Measurements from ENCODE around the gene OR10G7.

Gene OR10G7

DNA sequence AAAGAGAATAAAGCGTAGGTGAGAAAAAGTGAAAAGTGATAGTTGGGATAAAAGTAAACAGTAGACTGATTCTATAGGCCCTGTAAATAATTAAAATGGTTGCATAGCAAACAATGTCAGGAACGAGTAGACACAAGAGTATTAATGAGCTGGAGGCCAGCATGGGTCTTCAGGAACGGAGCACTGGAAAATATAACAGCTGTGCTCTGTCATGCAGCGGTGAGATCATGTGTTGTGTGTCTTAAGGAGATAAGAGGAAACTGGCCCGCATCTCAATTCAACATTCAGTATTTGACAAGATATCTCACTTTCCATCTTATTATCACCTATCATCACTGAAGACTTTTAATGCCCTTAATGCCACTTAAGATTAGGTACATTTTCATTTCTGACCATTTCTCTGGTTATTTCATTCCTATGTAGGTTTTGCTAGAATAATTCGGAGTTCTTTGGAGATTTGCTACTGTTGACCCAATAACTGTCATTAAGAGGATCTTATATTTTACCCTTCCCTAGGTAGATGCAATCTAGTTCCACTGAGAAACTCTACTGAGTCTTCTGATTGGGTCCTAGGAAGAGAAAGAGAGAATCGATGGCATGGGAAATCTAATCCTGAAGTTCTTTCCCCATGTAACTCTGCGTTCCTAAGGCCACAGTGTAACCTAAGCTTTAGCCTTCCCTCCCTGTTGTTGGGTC, 38.7 kb upstream of the OR10G7 start:
- H3K4me3 ChIP-seq (replicated peaks; ENCODE audit: low read depth, low read length): no peak overlapping the region
- peak; percentile 28 for DNase-seq (ENCODE audit: low read depth)
- TF ChIP-seq, protein P1, sequence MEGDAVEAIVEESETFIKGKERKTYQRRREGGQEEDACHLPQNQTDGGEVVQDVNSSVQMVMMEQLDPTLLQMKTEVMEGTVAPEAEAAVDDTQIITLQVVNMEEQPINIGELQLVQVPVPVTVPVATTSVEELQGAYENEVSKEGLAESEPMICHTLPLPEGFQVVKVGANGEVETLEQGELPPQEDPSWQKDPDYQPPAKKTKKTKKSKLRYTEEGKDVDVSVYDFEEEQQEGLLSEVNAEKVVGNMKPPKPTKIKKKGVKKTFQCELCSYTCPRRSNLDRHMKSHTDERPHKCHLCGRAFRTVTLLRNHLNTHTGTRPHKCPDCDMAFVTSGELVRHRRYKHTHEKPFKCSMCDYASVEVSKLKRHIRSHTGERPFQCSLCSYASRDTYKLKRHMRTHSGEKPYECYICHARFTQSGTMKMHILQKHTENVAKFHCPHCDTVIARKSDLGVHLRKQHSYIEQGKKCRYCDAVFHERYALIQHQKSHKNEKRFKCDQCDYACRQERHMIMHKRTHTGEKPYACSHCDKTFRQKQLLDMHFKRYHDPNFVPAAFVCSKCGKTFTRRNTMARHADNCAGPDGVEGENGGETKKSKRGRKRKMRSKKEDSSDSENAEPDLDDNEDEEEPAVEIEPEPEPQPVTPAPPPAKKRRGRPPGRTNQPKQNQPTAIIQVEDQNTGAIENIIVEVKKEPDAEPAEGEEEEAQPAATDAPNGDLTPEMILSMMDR (IDR thresholded peaks at IDR 0.05; ENCODE audit: low read length, missing control alignments): no peak

DNA sequence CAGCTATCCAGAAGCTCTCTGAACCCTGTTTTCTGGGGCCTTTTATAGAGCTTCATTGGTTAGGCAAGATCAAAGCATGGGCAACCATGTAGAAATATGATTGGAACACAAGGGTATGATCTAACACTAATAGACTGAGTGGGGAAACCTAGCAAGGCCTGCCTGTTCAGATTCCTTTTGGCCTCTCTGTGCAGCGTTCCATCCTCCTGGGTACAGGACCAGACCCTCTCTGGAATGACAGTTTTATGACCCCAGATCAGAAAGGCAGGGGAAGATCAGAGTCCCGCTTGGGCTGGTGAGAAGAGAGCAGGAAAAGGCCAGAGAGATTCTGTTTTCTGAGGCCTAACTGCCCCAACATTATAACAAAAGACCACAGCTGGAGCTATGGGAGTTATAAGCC, 37.5 kb upstream of the OR10G7 start:
- DNase-seq (ENCODE audit: low read depth): no peak
- TF ChIP-seq, protein P1 (IDR thresholded peaks at IDR 0.05; ENCODE audit: low read length, missing control alignments): no peak
- H3K4me3 ChIP-seq (replicated peaks; ENCODE audit: low read depth, low read length): no peak overlapping the region

DNA sequence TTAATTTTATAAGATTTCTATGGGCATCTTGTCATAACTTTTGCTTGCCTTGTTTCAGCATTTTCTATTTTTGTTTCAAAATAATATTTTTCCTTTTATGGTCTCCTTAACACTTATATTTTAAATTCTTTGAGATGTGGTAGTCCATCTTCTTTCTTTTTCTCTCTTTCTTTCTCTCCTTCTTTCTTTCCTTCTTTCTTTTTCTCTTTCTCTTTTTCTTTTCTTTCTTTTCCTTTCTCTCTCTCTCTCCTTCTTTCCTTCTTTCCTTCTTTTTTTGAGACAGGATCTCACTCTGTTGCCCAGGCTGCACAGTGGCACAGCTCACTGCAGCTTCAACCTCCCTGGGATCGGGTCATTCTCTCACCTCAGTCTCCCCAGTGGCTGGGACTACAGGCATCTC, 36.1 kb upstream of the OR10G7 start:
- DNase-seq (ENCODE audit: low read depth): no peak
- H3K4me3 ChIP-seq (replicated peaks; ENCODE audit: low read depth, low read length): no peak overlapping the region
- TF ChIP-seq, protein P1 (IDR thresholded peaks at IDR 0.05; ENCODE audit: low read length, missing control alignments): no peak

DNA sequence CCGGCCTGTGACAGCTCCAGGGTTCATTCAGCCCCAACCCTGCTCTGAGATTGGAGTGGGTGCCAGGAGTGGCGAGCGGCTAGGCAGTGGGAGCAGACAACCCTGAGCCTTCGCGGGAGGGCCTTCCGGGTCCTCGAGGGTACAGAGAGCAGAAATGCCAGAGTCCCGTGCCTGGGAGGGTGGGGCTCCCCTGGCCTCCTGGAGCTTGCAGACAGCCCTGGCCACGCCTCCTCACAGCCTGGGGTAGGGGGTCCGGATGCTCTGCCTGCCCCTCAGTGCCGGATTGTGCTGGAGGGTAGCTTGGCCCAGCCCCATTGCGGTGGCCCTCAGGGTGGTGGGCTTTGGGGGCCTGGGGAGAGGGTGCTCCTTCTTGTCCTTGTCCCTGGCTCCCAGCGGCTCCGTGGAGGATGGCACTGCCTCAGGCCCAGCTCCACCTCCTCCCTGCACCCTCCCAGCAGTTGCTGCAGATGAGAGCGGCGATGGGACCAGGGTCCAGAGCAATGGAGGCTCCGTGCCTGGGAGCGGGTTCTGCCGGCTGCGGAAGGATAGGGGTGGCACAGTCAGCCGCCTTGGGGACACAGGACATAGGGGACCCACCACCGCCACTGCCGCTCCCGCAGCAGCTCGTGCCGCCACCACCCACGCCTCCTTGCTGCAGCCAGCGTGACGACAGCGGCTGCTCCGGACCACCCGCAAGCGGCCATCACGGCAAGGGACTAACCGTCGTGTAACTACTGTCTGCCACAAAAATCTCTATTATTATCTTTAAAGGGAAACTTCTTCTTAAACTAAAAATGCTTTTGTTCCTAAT, 34.9 kb upstream of the OR10G7 start:
- TF ChIP-seq, protein P1 (IDR thresholded peaks at IDR 0.05; ENCODE audit: low read length, missing control alignments): no peak
- peak overlapping the region; percentile 50 for H3K4me3 ChIP-seq (replicated peaks; ENCODE audit: low read depth, low read length)
- no peak for DNase-seq (ENCODE audit: low read depth)

DNA sequence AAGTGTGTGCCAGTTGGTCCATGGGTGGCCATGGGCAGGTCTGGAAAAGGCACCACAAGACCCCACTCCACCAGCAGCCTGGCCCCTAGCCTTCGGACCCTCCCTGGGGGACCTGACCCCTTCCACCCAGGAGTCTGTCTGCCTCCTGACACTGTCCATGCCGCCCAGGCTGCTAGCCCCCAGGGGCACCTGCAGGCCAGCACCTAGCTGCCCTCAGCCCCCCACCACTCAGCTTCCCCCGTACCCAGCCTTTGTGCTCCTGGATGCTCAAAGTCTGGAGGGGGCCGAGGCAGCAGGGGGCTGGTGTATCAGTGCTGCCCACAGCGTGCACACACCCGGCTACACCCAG, 34.3 kb upstream of the OR10G7 start:
- no peak for DNase-seq (ENCODE audit: low read depth)
- H3K4me3 ChIP-seq (replicated peaks; ENCODE audit: low read depth, low read length): no peak overlapping the region
- TF ChIP-seq, protein P1 (IDR thresholded peaks at IDR 0.05; ENCODE audit: low read length, missing control alignments): no peak

DNA sequence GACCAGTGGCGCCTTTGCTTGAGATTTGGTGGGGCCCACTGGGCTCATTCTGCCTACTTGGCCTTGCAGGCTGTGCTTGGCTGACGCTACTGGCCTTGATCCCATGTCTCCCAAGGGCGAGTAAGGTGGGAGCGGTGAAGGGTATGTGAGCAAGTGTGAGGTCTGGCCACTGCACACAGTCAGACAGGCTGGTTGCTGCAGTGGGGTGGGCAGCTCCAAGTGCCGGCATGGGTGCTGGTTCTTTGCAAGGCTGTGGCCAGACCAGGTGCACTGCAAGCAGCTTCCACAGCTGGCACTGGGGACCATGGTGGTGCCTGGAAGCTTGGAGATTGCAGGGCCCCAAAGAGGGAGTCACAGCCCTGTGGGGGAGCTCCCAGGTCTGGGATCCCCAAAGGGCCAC, 33.4 kb upstream of the OR10G7 start:
- TF ChIP-seq, protein P1 (IDR thresholded peaks at IDR 0.05; ENCODE audit: low read length, missing control alignments): no peak
- DNase-seq (ENCODE audit: low read depth): no peak
- no peak overlapping the region for H3K4me3 ChIP-seq (replicated peaks; ENCODE audit: low read depth, low read length)
